ENCODE data around the gene FAM151B.

The FAM151B gene

DNA sequence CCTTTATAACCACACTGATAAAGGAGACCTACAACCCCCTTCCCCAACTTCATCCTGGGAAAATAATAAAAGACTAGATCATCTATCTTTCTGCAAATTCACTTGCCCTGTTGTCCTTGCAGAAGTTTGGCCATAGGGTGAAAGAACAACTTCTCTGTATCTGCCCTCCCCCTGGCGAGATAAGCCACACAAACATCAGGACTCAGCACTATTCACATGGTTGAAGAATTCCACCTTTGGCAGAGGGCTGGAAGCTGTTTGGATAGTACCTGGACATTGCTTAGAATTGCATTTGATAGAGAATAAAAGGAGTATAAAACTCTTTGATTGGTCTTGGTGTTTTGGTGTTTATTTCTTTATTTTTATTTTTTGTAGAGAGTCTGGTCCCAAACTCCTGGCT is 16.9 kb downstream of the FAM151B start:
- no peak overlapping the region for H3K4me3 ChIP-seq (ENCODE audit: low read depth, low read length)
- TF ChIP-seq, protein P1, sequence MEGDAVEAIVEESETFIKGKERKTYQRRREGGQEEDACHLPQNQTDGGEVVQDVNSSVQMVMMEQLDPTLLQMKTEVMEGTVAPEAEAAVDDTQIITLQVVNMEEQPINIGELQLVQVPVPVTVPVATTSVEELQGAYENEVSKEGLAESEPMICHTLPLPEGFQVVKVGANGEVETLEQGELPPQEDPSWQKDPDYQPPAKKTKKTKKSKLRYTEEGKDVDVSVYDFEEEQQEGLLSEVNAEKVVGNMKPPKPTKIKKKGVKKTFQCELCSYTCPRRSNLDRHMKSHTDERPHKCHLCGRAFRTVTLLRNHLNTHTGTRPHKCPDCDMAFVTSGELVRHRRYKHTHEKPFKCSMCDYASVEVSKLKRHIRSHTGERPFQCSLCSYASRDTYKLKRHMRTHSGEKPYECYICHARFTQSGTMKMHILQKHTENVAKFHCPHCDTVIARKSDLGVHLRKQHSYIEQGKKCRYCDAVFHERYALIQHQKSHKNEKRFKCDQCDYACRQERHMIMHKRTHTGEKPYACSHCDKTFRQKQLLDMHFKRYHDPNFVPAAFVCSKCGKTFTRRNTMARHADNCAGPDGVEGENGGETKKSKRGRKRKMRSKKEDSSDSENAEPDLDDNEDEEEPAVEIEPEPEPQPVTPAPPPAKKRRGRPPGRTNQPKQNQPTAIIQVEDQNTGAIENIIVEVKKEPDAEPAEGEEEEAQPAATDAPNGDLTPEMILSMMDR (IDR thresholded peaks at IDR 0.05; ENCODE audit: low read depth, low read length), result no peak

- TF ChIP-seq, protein P1 (IDR thresholded peaks at IDR 0.05; ENCODE audit: low read depth, low read length), result no peak
- no peak overlapping the region for H3K4me3 ChIP-seq (ENCODE audit: low read depth, low read length)
Observed at GRCh38 chr5:80507663-80508062, 19.8 kb downstream of the FAM151B start.

DNA sequence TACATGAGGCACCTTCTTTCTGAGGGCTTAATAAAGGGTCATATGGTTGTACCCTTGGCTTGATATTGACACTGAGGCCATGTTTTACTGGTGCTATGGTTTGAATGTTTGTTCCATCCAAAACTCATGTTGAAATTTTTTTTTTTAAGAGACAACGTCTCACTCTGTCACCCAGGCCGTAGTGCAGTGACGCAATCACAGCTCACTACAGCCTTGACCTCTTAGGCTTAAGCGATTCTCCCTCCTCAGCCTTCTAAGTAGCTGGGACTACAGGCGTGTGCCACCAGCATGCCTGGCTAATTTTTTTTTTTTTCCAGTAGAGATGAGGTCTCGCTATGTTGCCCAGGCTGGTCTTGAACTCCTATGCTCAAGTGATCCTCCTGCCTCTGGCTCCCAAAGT is 20.9 kb downstream of the FAM151B start:
- H3K4me3 ChIP-seq (ENCODE audit: low read depth, low read length), result no peak overlapping the region
- TF ChIP-seq, protein P1 (IDR thresholded peaks at IDR 0.05; ENCODE audit: low read depth, low read length), result no peak

DNA sequence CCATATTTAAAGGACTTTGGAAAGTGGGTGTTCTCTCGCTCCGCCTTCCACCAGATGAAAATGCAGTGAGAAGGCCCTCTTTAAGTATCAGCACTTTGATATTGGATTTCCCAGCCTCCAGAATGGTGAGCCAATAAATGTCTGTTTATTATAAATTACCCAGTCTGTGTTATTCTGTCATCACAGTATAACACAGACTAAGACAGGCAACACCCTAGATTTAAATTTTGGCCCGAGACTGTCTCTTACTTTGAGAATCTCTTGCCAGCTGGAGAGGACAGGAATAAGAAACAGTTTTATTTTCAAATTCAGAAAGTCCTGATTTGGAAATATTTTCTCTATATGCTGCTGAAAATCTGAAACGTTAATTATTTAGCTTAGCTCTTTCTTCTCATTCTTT is 21.5 kb downstream of the FAM151B start:
- TF ChIP-seq, protein P1 (IDR thresholded peaks at IDR 0.05; ENCODE audit: low read depth, low read length), result no peak
- no peak overlapping the region for H3K4me3 ChIP-seq (ENCODE audit: low read depth, low read length)

DNA sequence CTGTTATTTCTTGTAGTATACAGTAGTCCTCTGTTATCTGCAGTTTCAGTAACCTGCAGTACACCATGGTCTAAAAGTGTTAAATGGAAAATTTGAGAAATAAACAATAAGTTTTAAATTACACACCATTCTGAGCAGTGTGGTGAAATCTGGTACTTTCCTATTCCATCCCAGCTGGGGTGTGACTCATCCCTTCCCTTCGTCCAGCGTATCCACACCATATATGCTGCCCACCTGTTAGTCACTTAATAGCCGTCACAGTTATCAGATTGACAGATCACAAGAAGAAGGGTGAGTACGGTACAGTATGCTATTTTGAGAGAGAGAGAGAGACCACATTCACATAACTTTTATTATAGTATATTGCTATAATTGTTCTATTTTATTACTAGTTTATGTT is 28.9 kb downstream of the FAM151B start:
- TF ChIP-seq, protein P1 (IDR thresholded peaks at IDR 0.05; ENCODE audit: low read depth, low read length), result no peak
- H3K4me3 ChIP-seq (ENCODE audit: low read depth, low read length), result no peak overlapping the region

GRCh38 chr5:80540691-80541090 is 52.8 kb downstream of the FAM151B start:
- H3K4me3 ChIP-seq (ENCODE audit: low read depth, low read length), result no peak overlapping the region
- TF ChIP-seq, protein P1 (IDR thresholded peaks at IDR 0.05; ENCODE audit: low read depth, low read length), result no peak

GRCh38 chr5:80541392-80541791 is 53.5 kb downstream of the FAM151B start:
- H3K4me3 ChIP-seq (ENCODE audit: low read depth, low read length), result no peak overlapping the region
- TF ChIP-seq, protein P1 (IDR thresholded peaks at IDR 0.05; ENCODE audit: low read depth, low read length), result no peak
